C4-2B (cell line): ENCODE data around the gene NPAS4.

Source experiments
- CTCF ChIP-seq: fragments of 450-650 bp; conservative IDR thresholded peaks from 2 replicates; pipeline ENCODE4 v1.5.1; 2017; ENCODE audit warnings: mild to moderate bottlenecking
- ZFX ChIP-seq: fragments of 450-650 bp; IDR thresholded peaks from 2 replicates; pipeline ENCODE4 v1.6.1; 2017

GRCh38 chr11:66417000-66417399 is 3.8 kb upstream of the NPAS4 start:
- TF ChIP-seq CTCF: no peak
- no peak for TF ChIP-seq ZFX
